ENCODE results near the gene TAOK3.
"Not testable (repeated sequence)": the region's sequence is repeated elsewhere in the genome, so short reads cannot be mapped to it uniquely, and the experiment has no call there.

The TAOK3 gene

GRCh38 chr12:118290130-118290529, 82.6 kb downstream of the TAOK3 start:
- no peak for DNase-seq

DNA sequence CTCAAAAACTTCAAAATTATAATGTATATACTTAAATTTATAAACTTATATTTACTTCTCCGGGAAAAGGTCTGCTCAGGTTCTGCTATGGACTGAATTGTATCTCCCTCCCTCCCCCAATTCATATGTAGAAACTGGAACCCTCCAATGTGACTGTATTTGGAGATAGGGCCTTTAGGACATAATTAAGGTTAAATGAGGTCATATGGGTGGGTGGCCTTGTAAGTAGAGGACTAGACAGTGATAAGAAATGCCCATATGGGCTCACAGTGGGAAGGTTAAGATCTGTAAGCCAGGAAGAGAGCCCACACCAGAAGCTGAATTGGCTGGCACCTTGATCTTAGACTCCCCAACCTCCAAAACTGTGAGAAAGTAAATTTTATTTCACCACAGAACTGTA, 84.5 kb downstream of the TAOK3 start:
- no peak for DNase-seq

GRCh38 chr12:118287728-118288127, 85.0 kb downstream of the TAOK3 start:
- DNase-seq: no peak

DNA sequence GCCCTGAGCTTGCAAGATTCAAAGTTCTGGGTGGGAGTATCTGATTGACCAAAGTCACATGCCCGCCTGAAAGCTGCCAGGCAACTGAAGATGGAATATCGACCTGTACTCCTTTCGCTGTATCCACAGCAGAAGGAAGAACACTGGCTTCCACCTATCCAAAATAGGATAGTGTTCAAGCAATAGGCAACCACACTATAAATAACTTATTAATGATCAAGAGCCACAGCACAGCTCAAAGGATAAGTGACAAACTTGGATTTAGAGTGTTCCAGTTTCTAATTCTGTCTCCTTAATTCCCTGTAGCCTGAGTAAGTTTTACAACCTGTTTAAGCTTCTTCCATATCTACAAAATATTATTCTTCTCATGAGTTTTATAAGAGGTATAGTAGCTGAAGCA, 89.9 kb downstream of the TAOK3 start:
- no peak for DNase-seq

GRCh38 chr12:118278288-118278687, 94.4 kb downstream of the TAOK3 start:
- DNase-seq: not testable (repeated sequence)

DNA sequence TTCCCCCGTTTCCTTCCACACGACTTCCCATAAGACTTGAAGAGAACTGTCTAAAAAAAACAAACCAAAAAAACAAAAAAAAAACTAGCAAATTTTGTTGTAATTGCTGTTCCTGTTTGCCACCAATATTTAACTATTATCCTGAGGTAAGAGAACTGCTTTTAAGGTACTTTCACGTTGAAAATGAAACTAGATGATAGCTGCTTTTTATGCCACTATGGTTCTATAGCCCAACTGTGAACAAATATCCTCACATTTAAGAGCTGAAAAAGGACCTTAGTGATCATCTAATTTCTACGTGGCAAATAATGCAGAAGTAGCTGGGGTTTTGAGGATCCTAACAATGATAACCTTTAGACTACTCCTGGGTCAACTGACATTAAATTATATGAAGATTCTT, 98.6 kb downstream of the TAOK3 start:
- DNase-seq: no peak

DNA sequence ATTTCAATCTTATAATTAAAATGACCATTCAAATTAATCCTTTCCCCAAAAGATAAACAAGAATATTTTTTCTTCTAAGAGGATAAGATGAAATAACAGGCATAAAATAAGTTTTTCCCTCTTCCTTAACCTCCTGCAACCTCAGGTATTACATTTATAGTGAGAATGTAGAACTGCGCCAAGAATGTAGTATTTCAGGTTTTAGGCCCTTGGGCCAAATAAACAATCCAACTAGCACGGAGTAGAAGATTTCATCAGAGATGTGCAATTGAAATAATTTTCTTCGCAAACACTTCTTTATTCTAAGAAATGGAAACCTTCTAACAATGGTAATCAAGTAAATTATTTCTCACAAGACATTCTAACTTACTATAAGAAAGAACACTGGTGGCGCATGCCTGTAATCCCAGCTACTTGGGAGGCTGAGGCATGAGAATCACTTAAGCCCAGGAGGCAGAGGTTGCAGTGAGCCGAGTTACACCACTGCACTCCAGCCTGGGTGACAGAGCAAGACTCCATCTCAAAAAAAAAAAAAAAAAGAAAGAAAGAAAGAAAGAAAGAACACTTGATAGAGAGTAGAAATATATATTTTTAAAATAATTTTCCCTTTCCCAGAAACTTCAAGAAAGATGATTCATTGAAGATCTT, 100.8 kb downstream of the TAOK3 start:
- no peak for DNase-seq

DNA sequence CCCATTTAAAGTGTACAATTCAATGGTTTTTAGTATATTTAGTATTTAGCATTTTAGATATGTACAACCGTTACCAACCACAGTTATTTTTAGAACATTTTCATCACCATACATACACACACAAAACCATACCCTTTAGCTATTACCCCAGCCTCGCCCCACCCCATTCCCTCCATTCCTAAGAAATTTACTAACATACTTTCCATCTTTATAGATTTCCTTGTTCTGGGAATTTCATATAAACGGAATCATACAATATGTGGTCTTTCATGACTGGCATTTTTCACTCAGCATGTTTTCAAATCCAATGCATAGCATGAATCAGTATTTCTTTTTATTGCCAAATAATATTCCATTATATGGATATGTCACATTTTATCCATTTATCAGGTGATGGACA, 101.5 kb downstream of the TAOK3 start:
- DNase-seq: no peak

- no peak for DNase-seq
These were observed 102.9 kb downstream of the TAOK3 start for GRCh38 chr12:118269806-118270205.

- DNase-seq: no peak
These were observed 113.6 kb downstream of the TAOK3 start for GRCh38 chr12:118259079-118259478.

GRCh38 chr12:118256352-118256751, 116.4 kb downstream of the TAOK3 start:
- DNase-seq: no peak

DNA sequence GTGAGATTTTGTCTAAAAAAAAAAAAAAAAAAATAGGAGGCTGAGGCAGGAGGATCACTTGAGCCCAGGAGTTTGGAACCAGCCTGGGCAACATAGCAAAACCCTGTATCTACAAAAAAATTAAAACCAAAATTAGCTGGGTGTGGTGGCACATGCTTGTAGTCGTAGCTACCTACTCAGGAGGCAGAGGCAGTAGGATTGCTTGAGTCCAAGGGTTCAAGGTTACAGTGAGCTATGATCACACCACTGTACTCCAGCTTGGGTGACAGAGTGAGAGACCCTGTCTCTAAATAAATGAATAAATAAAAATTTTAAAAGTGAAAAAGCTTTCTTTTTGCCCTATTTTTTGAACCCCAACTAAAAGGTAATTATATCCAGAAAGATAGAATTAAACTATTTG, 123.2 kb downstream of the TAOK3 start:
- DNase-seq: no peak

- DNase-seq: not testable (repeated sequence)
These were observed 126.8 kb downstream of the TAOK3 start for GRCh38 chr12:118245886-118246285.

- no peak for DNase-seq
These were observed 133.8 kb downstream of the TAOK3 start for GRCh38 chr12:118238888-118239287.

GRCh38 chr12:118237908-118238307, 134.8 kb downstream of the TAOK3 start:
- no peak for DNase-seq

- peak in 1 of 2 donors; percentile 6 for DNase-seq
These were observed 135.5 kb downstream of the TAOK3 start for GRCh38 chr12:118237052-118237665.

DNA sequence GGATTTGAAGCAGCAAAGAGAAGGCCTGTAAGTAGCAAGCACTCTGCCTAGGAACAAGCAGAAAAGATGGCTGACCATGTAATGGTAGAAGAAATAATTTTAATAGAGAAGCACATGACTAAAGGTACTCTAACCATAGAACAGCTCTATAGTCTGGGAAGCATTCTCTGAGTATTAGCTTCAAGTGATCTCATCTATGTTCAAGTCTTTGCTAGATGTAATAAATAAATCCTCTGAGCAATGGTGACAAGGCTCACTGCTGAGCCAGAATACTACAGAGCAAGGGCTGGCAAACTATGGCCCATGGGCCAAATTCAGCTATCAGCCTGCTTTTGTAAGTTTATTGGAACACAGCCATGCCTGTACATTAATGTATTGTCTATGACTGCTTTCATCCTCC, 152.0 kb downstream of the TAOK3 start:
- DNase-seq: no peak

- DNase-seq: no peak
These were observed 152.9 kb downstream of the TAOK3 start for GRCh38 chr12:118219772-118220171.

DNA sequence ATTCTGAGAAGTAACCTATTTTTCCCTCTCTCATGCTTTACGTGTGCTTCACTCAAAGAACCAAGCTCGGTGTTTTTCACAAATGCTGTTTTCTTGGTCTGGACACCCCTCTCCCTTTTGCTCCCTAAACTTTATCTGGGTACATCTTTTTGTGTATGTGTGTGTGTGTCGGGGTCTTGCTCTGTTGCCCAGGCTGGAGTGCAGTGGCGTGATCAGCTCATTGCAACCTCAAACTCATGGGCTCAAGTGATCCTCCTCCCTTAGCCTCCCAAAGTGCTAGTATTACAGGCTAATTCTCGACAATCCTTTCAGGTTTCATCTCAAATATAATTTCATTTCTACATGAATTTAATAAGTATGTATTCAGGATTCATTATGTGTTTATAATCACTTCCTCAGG, 153.6 kb downstream of the TAOK3 start:
- no peak for DNase-seq

- no peak for DNase-seq
These were observed 159.3 kb downstream of the TAOK3 start for GRCh38 chr12:118213452-118213851.

- DNase-seq: no peak
These were observed 160.1 kb downstream of the TAOK3 start for GRCh38 chr12:118212606-118213005.

DNA sequence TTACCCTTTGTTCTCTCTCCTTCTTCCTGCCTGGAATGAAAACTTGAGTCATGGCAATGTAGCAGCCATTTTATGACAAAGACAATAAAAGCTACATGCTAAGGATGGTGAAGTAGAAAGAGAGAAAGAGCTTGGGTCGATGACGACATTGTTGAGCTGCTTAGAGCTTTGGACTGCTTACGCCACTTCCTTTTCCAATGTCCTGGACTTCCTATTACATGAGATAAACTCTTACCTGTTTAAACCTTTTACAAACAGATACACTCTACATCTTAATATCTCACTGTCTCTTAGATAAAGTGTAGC, 166.6 kb downstream of the TAOK3 start:
- DNase-seq: no peak

DNA sequence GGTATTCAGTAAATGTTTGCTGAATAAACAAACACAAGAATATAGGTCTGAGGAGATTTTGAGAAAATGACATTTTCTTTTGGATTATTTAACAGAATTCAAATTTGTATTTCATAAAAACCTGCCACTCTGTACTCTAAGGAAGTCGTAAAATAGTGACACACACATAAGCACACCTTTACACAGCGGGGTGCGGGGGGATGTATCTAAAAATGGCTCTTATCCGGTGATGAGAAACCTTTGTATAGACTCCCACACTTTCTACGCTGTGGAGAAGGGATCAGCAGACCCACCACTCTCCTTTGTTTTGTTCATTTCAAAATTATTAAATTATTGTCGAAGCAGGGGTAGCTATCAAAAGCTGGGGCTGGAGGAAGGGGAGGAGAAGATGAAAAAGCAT, 178.7 kb downstream of the TAOK3 start:
- no peak for DNase-seq

- DNase-seq: no peak
These were observed 179.2 kb downstream of the TAOK3 start for GRCh38 chr12:118193477-118193876.

DNA sequence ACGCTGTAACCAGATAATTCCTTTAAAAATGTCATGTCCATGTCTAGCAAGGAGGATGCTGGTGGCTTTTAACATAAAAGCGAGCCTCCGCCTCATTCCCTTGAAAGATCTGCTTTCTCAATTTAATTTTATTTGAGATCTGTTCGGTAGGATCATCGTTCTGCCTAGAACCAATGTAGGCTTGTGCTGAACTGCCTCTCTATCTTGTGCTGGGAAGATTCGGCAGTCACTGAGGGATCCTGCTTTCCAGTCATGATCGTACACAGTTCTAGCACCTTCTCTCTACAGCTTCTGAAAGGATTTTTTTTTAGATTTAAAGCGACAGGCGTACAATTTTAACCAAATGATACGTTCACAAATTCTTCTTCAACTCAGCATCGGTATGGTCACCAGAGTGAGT, 182.4 kb downstream of the TAOK3 start:
- no peak for DNase-seq
